ENCODE measurements around the gene FMNL3. TPM values are rescaled to one million over a fixed set of nuclear protein-coding genes. Genes with fewer than 3 reads are reported as not detected.
A peak's percentile ranks its signal among the peaks of the same experiment; 100 is the strongest.

FMNL3 gene
- total and polyA plus RNA-seq, 7 experiments from 2014 or later = 10.4 to 40.4 (median 37.8) TPM

- H3K9me3 Mint-ChIP-seq = peaks cover 0 to 2% (median 0%) of the 10 kb centered on the region in 11 donors
- Histone ChIP-seq H3K27me3 (ENCODE audit: control insufficient read depth in 2 of 2, insufficient read depth in 2 of 2, low read length in 2 of 2) (no peaks in the 10 kb centered on the region), H3K27ac (ENCODE audit: low read depth, low read length) (no peak overlapping the region), H3K4me1 (ENCODE audit: control insufficient read depth in 2 of 2, insufficient read depth in 2 of 2, low read length in 2 of 2) (peaks cover 43 to 69% of the 10 kb centered on the region in 2 donors), H3K4me3 (ENCODE audit: low read length) (no peak overlapping the region), H3K36me3 (ENCODE audit: control insufficient read depth in 2 of 3, insufficient read depth in 3 of 3, low read length in 3 of 3) (peaks cover 0 to 27% (median 5%) of the 10 kb centered on the region in 3 experiments), H3K9me3 (ENCODE audit: control insufficient read depth in 2 of 3, low read length in 3 of 3) (no peaks in the 10 kb centered on the region)
- DNase-seq (no peak), ATAC-seq (no peak)
- H3K36me3 Mint-ChIP-seq = peaks cover 13 to 55% (median 41%) of the 10 kb centered on the region in 5 donors
- peak overlapping the region in 2 of 10 donors; percentile 58 to 94 for H3K4me3 Mint-ChIP-seq
- ChIA-PET POLR2A (interaction anchor here (0.8 to 4.6 kb wide), 2 partner anchors 13 to 55 kb away, joined by 3 to 32 read pairs; no protein-coding TSS in a partner anchor), CTCF (interaction anchor here (1.3 to 5.1 kb wide), 2 partner anchors 15 to 47 kb away, joined by 3 to 39 read pairs; partner anchors contain the start of gene FMNL3)
- intact Hi-C loops (cut with micrococcal nuclease) = no loop called here
- H3K27ac Mint-ChIP-seq = peak overlapping the region in 6 of 9 donors; percentile 42 to 98 (median 74)
- peaks cover 61 to 93% (median 87%) of the 10 kb centered on the region in 7 donors for H3K4me1 Mint-ChIP-seq
- no peaks in the 10 kb centered on the region for H3K27me3 Mint-ChIP-seq
Observed at GRCh38 chr12:49659753-49660152, 47.5 kb downstream of the FMNL3 start.

- H3K4me1 Mint-ChIP-seq = peaks cover 52 to 85% (median 78%) of the 10 kb centered on the region in 7 donors
- Histone ChIP-seq H3K27me3 (ENCODE audit: control insufficient read depth in 2 of 2, insufficient read depth in 2 of 2, low read length in 2 of 2) (no peaks in the 10 kb centered on the region), H3K4me3 (ENCODE audit: low read length) (no peak overlapping the region), H3K4me1 (ENCODE audit: control insufficient read depth in 2 of 2, insufficient read depth in 2 of 2, low read length in 2 of 2) (peaks cover 29 to 54% of the 10 kb centered on the region in 2 donors), H3K9me3 (ENCODE audit: control insufficient read depth in 2 of 3, low read length in 3 of 3) (no peaks in the 10 kb centered on the region), H3K36me3 (ENCODE audit: control insufficient read depth in 2 of 3, insufficient read depth in 3 of 3, low read length in 3 of 3) (peaks cover 0 to 42% (median 8%) of the 10 kb centered on the region in 3 experiments), H3K27ac (ENCODE audit: low read depth, low read length) (no peak overlapping the region)
- peaks cover 16 to 64% (median 47%) of the 10 kb centered on the region in 5 donors for H3K36me3 Mint-ChIP-seq
- CTCF ChIA-PET = interaction anchor here (0.7 kb wide), 1 partner anchor 86 kb away, joined by 3 read pairs; no protein-coding TSS in a partner anchor
- H3K4me3 Mint-ChIP-seq = peak overlapping the region in 2 of 10 donors; percentile 17 to 31
- H3K27ac Mint-ChIP-seq = peak overlapping the region in 6 of 9 donors; percentile 59 to 93 (median 75)
- no peak for ATAC-seq
- intact Hi-C loops (cut with micrococcal nuclease) = no loop called here
- peaks cover 0 to 2% (median 0%) of the 10 kb centered on the region in 11 donors for H3K9me3 Mint-ChIP-seq
- H3K27me3 Mint-ChIP-seq = no peaks in the 10 kb centered on the region
- DNase-seq = no peak
- POLR2A ChIA-PET = interaction anchor here (1.3 to 1.9 kb wide), 3 partner anchors 10 to 83 kb away, joined by 3 to 8 read pairs (median 3); partner anchors contain the start of gene TMBIM6
Observed at GRCh38 chr12:49658276-49658675, 48.9 kb downstream of the FMNL3 start.

GRCh38 chr12:49655595-49656236, 51.5 kb downstream of the FMNL3 start:
- intact Hi-C loops (cut with micrococcal nuclease) = no loop called here
- Histone ChIP-seq H3K4me1 (ENCODE audit: control insufficient read depth in 2 of 2, insufficient read depth in 2 of 2, low read length in 2 of 2) (peaks cover 3 to 29% of the 10 kb centered on the region in 2 donors), H3K27ac (ENCODE audit: low read depth, low read length) (peak overlapping the region; percentile 47), H3K4me3 (ENCODE audit: low read length) (no peak overlapping the region), H3K36me3 (ENCODE audit: control insufficient read depth in 2 of 3, insufficient read depth in 3 of 3, low read length in 3 of 3) (peaks cover 0 to 67% (median 8%) of the 10 kb centered on the region in 3 experiments), H3K9me3 (ENCODE audit: control insufficient read depth in 2 of 3, low read length in 3 of 3) (no peaks in the 10 kb centered on the region), H3K27me3 (ENCODE audit: control insufficient read depth in 2 of 2, insufficient read depth in 2 of 2, low read length in 2 of 2) (no peaks in the 10 kb centered on the region)
- H3K36me3 Mint-ChIP-seq = peaks cover 8 to 63% (median 37%) of the 10 kb centered on the region in 5 donors
- no peak for ATAC-seq
- no peaks in the 10 kb centered on the region for H3K27me3 Mint-ChIP-seq
- H3K4me3 Mint-ChIP-seq = peak overlapping the region in 8 of 10 donors; percentile 27 to 68 (median 56)
- DNase-seq = no peak
- POLR2A ChIA-PET = interaction anchor here (0.6 to 4.7 kb wide), 8 partner anchors 10 to 104 kb away, joined by 3 to 36 read pairs (median 5); partner anchors contain the start of genes FMNL3 and TMBIM6
- peak overlapping the region; percentile 50 to 93 (median 88) for H3K27ac Mint-ChIP-seq
- H3K4me1 Mint-ChIP-seq = peaks cover 30 to 63% (median 55%) of the 10 kb centered on the region in 7 donors
- peaks cover 0 to 2% (median 0%) of the 10 kb centered on the region in 11 donors for H3K9me3 Mint-ChIP-seq
- CTCF ChIA-PET = interaction anchor here (1.0 to 2.2 kb wide), 6 partner anchors 12 to 51 kb away, joined by 3 to 8 read pairs (median 4); partner anchors contain the start of gene FMNL3

- Histone ChIP-seq H3K4me3 (ENCODE audit: low read length) (no peak overlapping the region), H3K36me3 (ENCODE audit: control insufficient read depth in 2 of 3, insufficient read depth in 3 of 3, low read length in 3 of 3) (peaks cover 0 to 73% (median 6%) of the 10 kb centered on the region in 3 experiments), H3K27ac (ENCODE audit: low read depth, low read length) (no peak overlapping the region), H3K27me3 (ENCODE audit: control insufficient read depth in 2 of 2, insufficient read depth in 2 of 2, low read length in 2 of 2) (no peaks in the 10 kb centered on the region), H3K9me3 (ENCODE audit: control insufficient read depth in 2 of 3, low read length in 3 of 3) (no peaks in the 10 kb centered on the region), H3K4me1 (ENCODE audit: control insufficient read depth in 2 of 2, insufficient read depth in 2 of 2, low read length in 2 of 2) (peaks cover 0 to 19% of the 10 kb centered on the region in 2 donors)
- H3K27me3 Mint-ChIP-seq = no peaks in the 10 kb centered on the region
- H3K4me1 Mint-ChIP-seq = peaks cover 21 to 60% (median 49%) of the 10 kb centered on the region in 7 donors
- H3K27ac Mint-ChIP-seq = peak overlapping the region in 3 of 9 donors; percentile 5 to 82 (median 16)
- peaks cover 14 to 62% (median 35%) of the 10 kb centered on the region in 5 donors for H3K36me3 Mint-ChIP-seq
- ATAC-seq (no peak), DNase-seq (no peak)
- H3K9me3 Mint-ChIP-seq = no peaks in the 10 kb centered on the region
- POLR2A ChIA-PET = interaction anchor here (0.7 to 4.7 kb wide), 4 partner anchors 9 to 17 kb away, joined by 3 to 36 read pairs (median 10); no protein-coding TSS in a partner anchor
- H3K4me3 Mint-ChIP-seq = no peak overlapping the region
- CTCF ChIA-PET = interaction anchor here (0.6 to 2.2 kb wide), 2 partner anchors 18 to 45 kb away, joined by 4 to 6 read pairs; no protein-coding TSS in a partner anchor
- intact Hi-C loops (cut with micrococcal nuclease) = no loop called here
Observed at GRCh38 chr12:49654715-49655114, 52.5 kb downstream of the FMNL3 start.

- peaks cover 32 to 63% (median 53%) of the 10 kb centered on the region in 7 donors for H3K4me1 Mint-ChIP-seq
- H3K36me3 ChIP-seq (ENCODE audit: control insufficient read depth in 2 of 3, insufficient read depth in 3 of 3, low read length in 3 of 3) = peaks cover 0 to 81% (median 4%) of the 10 kb centered on the region in 3 experiments
- peaks cover 0 to 16% of the 10 kb centered on the region in 2 donors for H3K4me1 ChIP-seq (ENCODE audit: control insufficient read depth in 2 of 2, insufficient read depth in 2 of 2, low read length in 2 of 2)
- H3K27me3 ChIP-seq (ENCODE audit: control insufficient read depth in 2 of 2, insufficient read depth in 2 of 2, low read length in 2 of 2) = no peaks in the 10 kb centered on the region
- POLR2A ChIA-PET = interaction anchor here (0.8 to 4.7 kb wide), 3 partner anchors 10 to 19 kb away, joined by 3 to 36 read pairs (median 18); no protein-coding TSS in a partner anchor
- CTCF ChIA-PET = interaction anchor here (0.7 to 1.2 kb wide), 3 partner anchors 10 to 59 kb away, joined by 3 to 4 read pairs (median 4); no protein-coding TSS in a partner anchor
- no peak for DNase-seq
- peak overlapping the region in 8 of 9 donors; percentile 40 to 78 (median 60) for H3K27ac Mint-ChIP-seq
- no peaks in the 10 kb centered on the region for H3K27me3 Mint-ChIP-seq
- peak overlapping the region; percentile 22 for H3K27ac ChIP-seq (ENCODE audit: low read depth, low read length)
- intact Hi-C loops (cut with micrococcal nuclease) = no loop called here
- H3K4me3 Mint-ChIP-seq = no peak overlapping the region
- peaks cover 15 to 51% (median 32%) of the 10 kb centered on the region in 5 donors for H3K36me3 Mint-ChIP-seq
- H3K4me3 ChIP-seq (ENCODE audit: low read length) = no peak overlapping the region
- no peak for ATAC-seq
- no peaks in the 10 kb centered on the region for H3K9me3 ChIP-seq (ENCODE audit: control insufficient read depth in 2 of 3, low read length in 3 of 3)
- no peaks in the 10 kb centered on the region for H3K9me3 Mint-ChIP-seq
Observed at GRCh38 chr12:49652921-49653520, 54.2 kb downstream of the FMNL3 start.

- H3K36me3 Mint-ChIP-seq = peaks cover 17 to 51% (median 28%) of the 10 kb centered on the region in 5 donors
- POLR2A ChIA-PET = interaction anchor here (0.8 to 3.2 kb wide), 3 partner anchors 12 to 55 kb away, joined by 3 to 18 read pairs (median 13); partner anchors contain the start of gene FMNL3
Observed at GRCh38 chr12:49651855-49652254, 55.4 kb downstream of the FMNL3 start.

More at GRCh38 chr12:49651855-49652254, 55.4 kb downstream of the FMNL3 start:
- DNase-seq (no peak), ATAC-seq (no peak)
- Mint-ChIP-seq H3K4me3 (no peak overlapping the region), H3K27ac (peak overlapping the region in 7 of 9 donors; percentile 27 to 88 (median 62)), H3K27me3 (no peaks in the 10 kb centered on the region), H3K4me1 (peaks cover 26 to 59% (median 49%) of the 10 kb centered on the region in 7 donors), H3K9me3 (no peaks in the 10 kb centered on the region)
- H3K9me3 ChIP-seq (ENCODE audit: control insufficient read depth in 2 of 3, low read length in 3 of 3) = no peaks in the 10 kb centered on the region
- H3K36me3 ChIP-seq (ENCODE audit: control insufficient read depth in 2 of 3, insufficient read depth in 3 of 3, low read length in 3 of 3) = peaks cover 0 to 85% (median 4%) of the 10 kb centered on the region in 3 experiments
- no peak overlapping the region for H3K4me3 ChIP-seq (ENCODE audit: low read length)
- intact Hi-C loops (cut with micrococcal nuclease) = no loop called here
- no peaks in the 10 kb centered on the region for H3K27me3 ChIP-seq (ENCODE audit: control insufficient read depth in 2 of 2, insufficient read depth in 2 of 2, low read length in 2 of 2)
- CTCF ChIA-PET = interaction anchor here (1.0 kb wide), 1 partner anchor 56 kb away, joined by 4 read pairs; no protein-coding TSS in a partner anchor
- H3K27ac ChIP-seq (ENCODE audit: low read depth, low read length) = no peak overlapping the region
- H3K4me1 ChIP-seq (ENCODE audit: control insufficient read depth in 2 of 2, insufficient read depth in 2 of 2, low read length in 2 of 2) = peaks cover 0 to 16% of the 10 kb centered on the region in 2 donors
